Uterus (tissue), 2 donors: Measurements from ENCODE around the gene ATAD5.
"Not testable (repeated sequence)": the region's sequence is repeated elsewhere in the genome, so short reads cannot be mapped to it uniquely, and the experiment has no call there.

Source experiments
- POLR2A ChIP-seq, 2 donors: fragments of 450-650 bp; IDR thresholded peaks; one replicate each; pipeline ENCODE4 v1.6.1; 2016; ENCODE audit warnings: antibody characterized with exemption in 2 of 2, mild to moderate bottlenecking in 1 of 2, moderate library complexity in 1 of 2
- TF ChIP-seq, protein P1 (sequence below), 4 experiments: fragments of 200-600 bp in 2 of 4; fragments of 450-650 bp in 2 of 4; sonication (generic) in 2 of 4; IDR thresholded peaks; one replicate each; pipeline ENCODE4 v1.5.1; 2016 to 2019; ENCODE audit warnings: antibody characterized with exemption in 4 of 4, mild to moderate bottlenecking in 2 of 4, moderate library complexity in 1 of 4

DNA sequence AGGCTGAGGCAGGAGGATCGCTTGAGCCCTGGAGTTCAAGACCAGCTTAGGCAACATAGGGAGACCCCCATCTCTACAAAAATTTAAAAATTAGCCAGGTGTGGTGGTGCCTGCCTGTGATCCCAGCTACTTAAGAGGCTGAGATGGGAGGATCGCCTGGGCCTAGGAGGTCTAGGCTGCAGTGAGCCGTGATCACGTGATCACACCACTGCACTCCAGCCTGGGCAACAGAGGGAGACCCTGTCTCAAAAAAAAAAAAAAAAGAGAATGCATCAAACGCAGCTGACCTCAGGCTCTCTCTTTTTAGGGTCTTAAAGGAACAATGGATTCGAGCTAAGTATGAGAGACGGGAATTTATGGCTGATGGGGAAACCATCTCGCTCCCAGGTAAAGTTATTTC lies 99.8 kb downstream of the ATAD5 start:
- TF ChIP-seq, protein P1, sequence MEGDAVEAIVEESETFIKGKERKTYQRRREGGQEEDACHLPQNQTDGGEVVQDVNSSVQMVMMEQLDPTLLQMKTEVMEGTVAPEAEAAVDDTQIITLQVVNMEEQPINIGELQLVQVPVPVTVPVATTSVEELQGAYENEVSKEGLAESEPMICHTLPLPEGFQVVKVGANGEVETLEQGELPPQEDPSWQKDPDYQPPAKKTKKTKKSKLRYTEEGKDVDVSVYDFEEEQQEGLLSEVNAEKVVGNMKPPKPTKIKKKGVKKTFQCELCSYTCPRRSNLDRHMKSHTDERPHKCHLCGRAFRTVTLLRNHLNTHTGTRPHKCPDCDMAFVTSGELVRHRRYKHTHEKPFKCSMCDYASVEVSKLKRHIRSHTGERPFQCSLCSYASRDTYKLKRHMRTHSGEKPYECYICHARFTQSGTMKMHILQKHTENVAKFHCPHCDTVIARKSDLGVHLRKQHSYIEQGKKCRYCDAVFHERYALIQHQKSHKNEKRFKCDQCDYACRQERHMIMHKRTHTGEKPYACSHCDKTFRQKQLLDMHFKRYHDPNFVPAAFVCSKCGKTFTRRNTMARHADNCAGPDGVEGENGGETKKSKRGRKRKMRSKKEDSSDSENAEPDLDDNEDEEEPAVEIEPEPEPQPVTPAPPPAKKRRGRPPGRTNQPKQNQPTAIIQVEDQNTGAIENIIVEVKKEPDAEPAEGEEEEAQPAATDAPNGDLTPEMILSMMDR (IDR thresholded peaks at IDR 0.05), result not testable (repeated sequence)
- TF ChIP-seq POLR2A (IDR thresholded peaks at IDR 0.05), result not testable (repeated sequence)
